ENCODE results near the gene SPTBN4. TPM values are rescaled to one million over a fixed set of nuclear protein-coding genes. Genes with fewer than 3 reads are reported as not detected.
"Not testable (repeated sequence)": the region's sequence is repeated elsewhere in the genome, so short reads cannot be mapped to it uniquely, and the experiment has no call there.

SPTBN4 gene
- polyA plus RNA-seq, 1 donor from 2014 or later: 12.7 TPM

DNA sequence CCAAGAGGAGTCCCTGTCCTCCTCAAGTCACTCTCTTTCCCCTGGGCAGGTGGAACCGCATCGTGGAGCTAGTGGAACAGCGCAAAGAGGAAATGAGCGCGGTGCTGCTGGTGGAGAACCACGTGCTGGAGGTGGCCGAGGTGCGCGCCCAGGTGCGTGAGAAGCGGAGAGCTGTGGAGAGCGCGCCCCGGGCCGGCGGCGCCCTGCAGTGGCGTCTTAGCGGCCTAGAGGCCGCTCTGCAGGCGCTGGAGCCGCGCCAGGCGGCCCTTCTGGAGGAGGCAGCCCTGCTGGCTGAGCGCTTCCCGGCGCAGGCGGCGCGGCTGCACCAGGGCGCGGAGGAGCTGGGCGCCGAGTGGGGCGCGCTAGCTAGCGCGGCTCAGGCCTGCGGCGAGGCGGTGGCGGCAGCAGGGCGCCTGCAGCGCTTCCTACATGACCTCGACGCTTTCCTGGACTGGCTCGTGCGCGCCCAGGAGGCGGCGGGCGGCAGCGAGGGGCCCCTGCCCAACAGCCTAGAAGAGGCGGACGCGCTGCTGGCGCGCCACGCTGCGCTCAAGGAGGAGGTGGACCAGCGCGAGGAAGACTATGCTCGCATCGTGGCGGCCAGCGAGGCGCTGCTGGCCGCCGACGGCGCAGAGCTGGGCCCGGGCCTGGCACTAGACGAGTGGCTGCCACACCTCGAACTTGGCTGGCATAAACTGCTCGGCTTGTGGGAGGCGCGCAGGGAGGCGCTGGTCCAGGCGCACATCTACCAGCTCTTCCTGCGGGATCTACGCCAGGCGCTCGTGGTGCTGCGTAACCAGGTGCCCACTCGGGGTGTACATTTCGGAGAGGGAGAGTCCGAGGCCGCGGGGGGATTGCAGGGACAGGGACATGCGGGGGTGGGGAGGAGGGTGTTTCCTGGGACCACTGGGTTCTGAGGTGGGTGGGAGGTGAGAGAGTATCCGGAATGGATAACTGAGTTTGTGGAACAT, 52.8 kb downstream of the SPTBN4 start:
- no peaks in the 10 kb centered on the region for H3F3A ChIP-seq (ENCODE audit: insufficient read depth, low read length, poor library complexity, severe bottlenecking)
- H4K20me1 ChIP-seq (ENCODE audit: insufficient read depth): no peaks in the 10 kb centered on the region
- H3K79me2 ChIP-seq (replicated peaks; ENCODE audit: insufficient read depth, low read length): no peaks in the 10 kb centered on the region
- H3K4me3 ChIP-seq (ENCODE audit: low read length): no peak overlapping the region
- H3K36me3 ChIP-seq (ENCODE audit: insufficient read depth, low read length): no peaks in the 10 kb centered on the region
- no peaks in the 10 kb centered on the region for H3K9me2 ChIP-seq (ENCODE audit: insufficient read depth, low read length)
- no peak overlapping the region for H2AFZ ChIP-seq (ENCODE audit: low read depth, low read length)
- no peak overlapping the region for H3K4me2 ChIP-seq (ENCODE audit: low read length)
- H3K27me3 ChIP-seq (ENCODE audit: insufficient read depth, low read depth, low read length): peaks cover 42% of the 10 kb centered on the region
- H3K27ac ChIP-seq (ENCODE audit: low read length): no peak overlapping the region
- TF ChIP-seq, protein P1, sequence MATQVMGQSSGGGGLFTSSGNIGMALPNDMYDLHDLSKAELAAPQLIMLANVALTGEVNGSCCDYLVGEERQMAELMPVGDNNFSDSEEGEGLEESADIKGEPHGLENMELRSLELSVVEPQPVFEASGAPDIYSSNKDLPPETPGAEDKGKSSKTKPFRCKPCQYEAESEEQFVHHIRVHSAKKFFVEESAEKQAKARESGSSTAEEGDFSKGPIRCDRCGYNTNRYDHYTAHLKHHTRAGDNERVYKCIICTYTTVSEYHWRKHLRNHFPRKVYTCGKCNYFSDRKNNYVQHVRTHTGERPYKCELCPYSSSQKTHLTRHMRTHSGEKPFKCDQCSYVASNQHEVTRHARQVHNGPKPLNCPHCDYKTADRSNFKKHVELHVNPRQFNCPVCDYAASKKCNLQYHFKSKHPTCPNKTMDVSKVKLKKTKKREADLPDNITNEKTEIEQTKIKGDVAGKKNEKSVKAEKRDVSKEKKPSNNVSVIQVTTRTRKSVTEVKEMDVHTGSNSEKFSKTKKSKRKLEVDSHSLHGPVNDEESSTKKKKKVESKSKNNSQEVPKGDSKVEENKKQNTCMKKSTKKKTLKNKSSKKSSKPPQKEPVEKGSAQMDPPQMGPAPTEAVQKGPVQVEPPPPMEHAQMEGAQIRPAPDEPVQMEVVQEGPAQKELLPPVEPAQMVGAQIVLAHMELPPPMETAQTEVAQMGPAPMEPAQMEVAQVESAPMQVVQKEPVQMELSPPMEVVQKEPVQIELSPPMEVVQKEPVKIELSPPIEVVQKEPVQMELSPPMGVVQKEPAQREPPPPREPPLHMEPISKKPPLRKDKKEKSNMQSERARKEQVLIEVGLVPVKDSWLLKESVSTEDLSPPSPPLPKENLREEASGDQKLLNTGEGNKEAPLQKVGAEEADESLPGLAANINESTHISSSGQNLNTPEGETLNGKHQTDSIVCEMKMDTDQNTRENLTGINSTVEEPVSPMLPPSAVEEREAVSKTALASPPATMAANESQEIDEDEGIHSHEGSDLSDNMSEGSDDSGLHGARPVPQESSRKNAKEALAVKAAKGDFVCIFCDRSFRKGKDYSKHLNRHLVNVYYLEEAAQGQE (IDR thresholded peaks at IDR 0.05; ENCODE audit: borderline replicate concordance): no peak
- no peak for TF ChIP-seq EP300 (conservative IDR thresholded peaks at IDR 0.05; ENCODE audit: poor library complexity, severe bottlenecking)
- no peak for TF ChIP-seq SMC3 (conservative IDR thresholded peaks at IDR 0.05; ENCODE audit: poor library complexity)
- TF ChIP-seq MXI1 (conservative IDR thresholded peaks at IDR 0.05; ENCODE audit: poor library complexity, severe bottlenecking): no peak
- H3K9ac ChIP-seq (ENCODE audit: low read length): no peak overlapping the region
- H3K9me3 ChIP-seq (ENCODE audit: low read length): peaks cover 3% of the 10 kb centered on the region

DNA sequence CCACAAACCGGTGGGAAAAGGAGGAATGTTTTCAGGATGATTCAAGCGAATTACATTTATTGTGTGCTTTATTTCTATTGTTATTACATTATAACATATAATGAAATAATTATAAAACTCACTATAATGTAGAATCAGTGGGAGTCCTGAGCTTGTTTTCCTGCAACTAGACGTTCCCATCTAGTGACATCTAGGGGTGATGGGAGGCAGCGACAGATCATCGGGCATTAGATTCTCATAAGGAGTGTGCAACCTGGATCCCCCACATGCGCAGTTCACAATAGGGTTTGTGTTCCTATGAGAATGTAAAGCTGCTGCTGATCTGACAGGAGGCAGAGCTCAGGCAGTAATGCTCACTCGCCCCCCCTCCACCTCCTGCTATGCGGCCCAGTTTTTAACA, 54.5 kb downstream of the SPTBN4 start:
- no peak overlapping the region for H2AFZ ChIP-seq (ENCODE audit: low read depth, low read length)
- no peak overlapping the region for H3K27ac ChIP-seq (ENCODE audit: low read length)
- no peaks in the 10 kb centered on the region for H4K20me1 ChIP-seq (ENCODE audit: insufficient read depth)
- H3F3A ChIP-seq (ENCODE audit: insufficient read depth, low read length, poor library complexity, severe bottlenecking): no peaks in the 10 kb centered on the region
- H3K4me2 ChIP-seq (ENCODE audit: low read length): no peak overlapping the region
- TF ChIP-seq POLR2AphosphoS5 (IDR thresholded peaks at IDR 0.05) (no peak), SMC3 (conservative IDR thresholded peaks at IDR 0.05; ENCODE audit: poor library complexity) (no peak), TAF1 (IDR thresholded peaks at IDR 0.05; ENCODE audit: low read depth) (no peak), MXI1 (conservative IDR thresholded peaks at IDR 0.05; ENCODE audit: poor library complexity, severe bottlenecking) (no peak), EP300 (conservative IDR thresholded peaks at IDR 0.05; ENCODE audit: poor library complexity, severe bottlenecking) (no peak), RAD21 (conservative IDR thresholded peaks at IDR 0.05) (no peak), EZH2 (IDR thresholded peaks at IDR 0.05; ENCODE audit: borderline replicate concordance, insufficient read depth, low read length, poor library complexity, severe bottlenecking) (no peak)
- TF ChIP-seq, protein P1 (IDR thresholded peaks at IDR 0.05; ENCODE audit: borderline replicate concordance): no peak
- TF ChIP-seq, protein P2, sequence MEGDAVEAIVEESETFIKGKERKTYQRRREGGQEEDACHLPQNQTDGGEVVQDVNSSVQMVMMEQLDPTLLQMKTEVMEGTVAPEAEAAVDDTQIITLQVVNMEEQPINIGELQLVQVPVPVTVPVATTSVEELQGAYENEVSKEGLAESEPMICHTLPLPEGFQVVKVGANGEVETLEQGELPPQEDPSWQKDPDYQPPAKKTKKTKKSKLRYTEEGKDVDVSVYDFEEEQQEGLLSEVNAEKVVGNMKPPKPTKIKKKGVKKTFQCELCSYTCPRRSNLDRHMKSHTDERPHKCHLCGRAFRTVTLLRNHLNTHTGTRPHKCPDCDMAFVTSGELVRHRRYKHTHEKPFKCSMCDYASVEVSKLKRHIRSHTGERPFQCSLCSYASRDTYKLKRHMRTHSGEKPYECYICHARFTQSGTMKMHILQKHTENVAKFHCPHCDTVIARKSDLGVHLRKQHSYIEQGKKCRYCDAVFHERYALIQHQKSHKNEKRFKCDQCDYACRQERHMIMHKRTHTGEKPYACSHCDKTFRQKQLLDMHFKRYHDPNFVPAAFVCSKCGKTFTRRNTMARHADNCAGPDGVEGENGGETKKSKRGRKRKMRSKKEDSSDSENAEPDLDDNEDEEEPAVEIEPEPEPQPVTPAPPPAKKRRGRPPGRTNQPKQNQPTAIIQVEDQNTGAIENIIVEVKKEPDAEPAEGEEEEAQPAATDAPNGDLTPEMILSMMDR (IDR thresholded peaks at IDR 0.05; ENCODE audit: poor library complexity, severe bottlenecking): no peak
- peaks cover 32% of the 10 kb centered on the region for H3K27me3 ChIP-seq (ENCODE audit: insufficient read depth, low read depth, low read length)
- no peaks in the 10 kb centered on the region for H3K79me2 ChIP-seq (replicated peaks; ENCODE audit: insufficient read depth, low read length)
- no peaks in the 10 kb centered on the region for H3K9me2 ChIP-seq (ENCODE audit: insufficient read depth, low read length)
- no peaks in the 10 kb centered on the region for H3K36me3 ChIP-seq (ENCODE audit: insufficient read depth, low read length)
- no peak overlapping the region for H3K4me3 ChIP-seq (ENCODE audit: low read length)
- no peaks in the 10 kb centered on the region for H3K9me3 ChIP-seq (ENCODE audit: low read length)
- no peak overlapping the region for H3K9ac ChIP-seq (ENCODE audit: low read length)

DNA sequence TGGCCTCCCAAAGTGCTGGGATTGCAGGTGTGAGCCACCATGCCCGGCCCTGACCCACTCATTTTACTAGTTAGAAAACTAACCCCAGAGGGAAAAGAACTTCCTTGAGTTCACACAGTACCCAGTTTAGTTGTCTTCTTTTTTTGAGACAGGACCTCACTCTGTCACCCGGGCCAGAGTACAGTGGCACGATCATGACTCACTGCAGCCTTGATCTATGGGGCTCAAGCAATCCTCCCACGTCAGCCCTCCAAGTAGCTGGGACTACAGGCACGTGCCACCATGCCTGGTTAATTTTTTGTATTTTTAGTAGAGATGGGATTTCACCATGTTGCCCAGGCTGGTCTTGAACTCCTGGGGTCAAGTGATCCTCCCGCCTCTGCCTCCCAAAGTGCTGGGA, 55.1 kb downstream of the SPTBN4 start:
- not testable (repeated sequence) for H3K9me2 ChIP-seq (ENCODE audit: insufficient read depth, low read length); H4K20me1 ChIP-seq (ENCODE audit: insufficient read depth); H3K9ac ChIP-seq (ENCODE audit: low read length); H3K4me3 ChIP-seq (ENCODE audit: low read length); H2AFZ ChIP-seq (ENCODE audit: low read depth, low read length); H3K9me3 ChIP-seq (ENCODE audit: low read length); H3K36me3 ChIP-seq (ENCODE audit: insufficient read depth, low read length); H3K27ac ChIP-seq (ENCODE audit: low read length); H3F3A ChIP-seq (ENCODE audit: insufficient read depth, low read length, poor library complexity, severe bottlenecking); H3K79me2 ChIP-seq (replicated peaks; ENCODE audit: insufficient read depth, low read length); H3K4me2 ChIP-seq (ENCODE audit: low read length)
- peaks cover 30% of the 10 kb centered on the region for H3K27me3 ChIP-seq (ENCODE audit: insufficient read depth, low read depth, low read length)

Data from neural cell (in vitro differentiated cells).